ENCODE data around the gene SAMHD1.
"Not testable (repeated sequence)": the region's sequence is repeated elsewhere in the genome, so short reads cannot be mapped to it uniquely, and the experiment has no call there.

The SAMHD1 gene

GRCh38 chr20:36847710-36848040 is 103.8 kb downstream of the SAMHD1 start:
- H3K27ac Mint-ChIP-seq: no peak overlapping the region
- H3K4me1 Mint-ChIP-seq: peaks cover 26% of the 10 kb centered on the region
- TF ChIP-seq CTCF (IDR thresholded peaks at IDR 0.05): no peak

GRCh38 chr20:36847009-36847709 is 104.3 kb downstream of the SAMHD1 start:
- TF ChIP-seq CTCF (IDR thresholded peaks at IDR 0.05): no peak
- Mint-ChIP-seq H3K9me3 (peaks cover 16% of the 10 kb centered on the region), H3K36me3 (ENCODE audit: low read depth) (peaks cover 41% of the 10 kb centered on the region), H3K4me3 (no peak overlapping the region), H3K27ac (peak overlapping the region; percentile 81), H3K4me1 (peaks cover 26% of the 10 kb centered on the region), H3K27me3 (ENCODE audit: low read depth, poor library complexity) (peaks cover 7% of the 10 kb centered on the region)
- DNase-seq: no peak

More at GRCh38 chr20:36847710-36848040, 103.8 kb downstream of the SAMHD1 start:
- peaks cover 16% of the 10 kb centered on the region for H3K9me3 Mint-ChIP-seq
- no peak overlapping the region for H3K4me3 Mint-ChIP-seq
- peaks cover 7% of the 10 kb centered on the region for H3K27me3 Mint-ChIP-seq (ENCODE audit: low read depth, poor library complexity)
- no peak for DNase-seq
- H3K36me3 Mint-ChIP-seq (ENCODE audit: low read depth): peaks cover 39% of the 10 kb centered on the region

- no peak for TF ChIP-seq CTCF (IDR thresholded peaks at IDR 0.05)
- Mint-ChIP-seq H3K9me3 (no peaks in the 10 kb centered on the region), H3K27ac (peak overlapping the region; percentile 54), H3K36me3 (ENCODE audit: low read depth) (peaks cover 33% of the 10 kb centered on the region), H3K4me3 (no peak overlapping the region), H3K27me3 (ENCODE audit: low read depth, poor library complexity) (peaks cover 7% of the 10 kb centered on the region), H3K4me1 (peaks cover 29% of the 10 kb centered on the region)
- DNase-seq: no peak
Measured at GRCh38 chr20:36845288-36845971, 106.1 kb downstream of the SAMHD1 start.

GRCh38 chr20:36841030-36841429 is 110.5 kb downstream of the SAMHD1 start:
- Mint-ChIP-seq H3K36me3 (ENCODE audit: low read depth) (peaks cover 38% of the 10 kb centered on the region), H3K27ac (peak overlapping the region; percentile 21), H3K4me1 (peaks cover 17% of the 10 kb centered on the region)
- not testable (repeated sequence) for H3K27me3 Mint-ChIP-seq (ENCODE audit: low read depth, poor library complexity); DNase-seq; H3K9me3 Mint-ChIP-seq; H3K4me3 Mint-ChIP-seq
